Stomach (tissue), 4 donors: ENCODE measurements around the gene FES.

ENCODE experiments used
- CTCF ChIP-seq, 7 experiments: fragments of 450-650 bp in 4 of 7; fragments of 200-600 bp in 3 of 7; sonication (generic) in 3 of 7; IDR thresholded peaks; one replicate each; pipeline ENCODE4 v1.5.1; 2016 to 2019; ENCODE audit warnings: antibody characterized with exemption in 7 of 7, control low read depth in 2 of 7, mild to moderate bottlenecking in 1 of 7
- POLR2A ChIP-seq, 4 donors: fragments of 450-650 bp; IDR thresholded peaks; one replicate each; pipeline ENCODE4 v1.6.1; 2016; ENCODE audit warnings: antibody characterized with exemption in 4 of 4, control low read depth in 2 of 4, mild to moderate bottlenecking in 1 of 4, moderate library complexity in 1 of 4

GRCh38 chr15:90939756-90940155, 55.5 kb downstream of the FES start:
- TF ChIP-seq POLR2A (IDR thresholded peaks at IDR 0.05) = no peak
- TF ChIP-seq CTCF (IDR thresholded peaks at IDR 0.05) = no peak
